NCI-H1436 treated with DMSO at 0.1 percent for 48 hours (cell line): ENCODE measurements around the gene DERL3.

Experiments used
- DNase-seq: peaks from one replicate; lab custom pipeline; 2025; lab: John Stamatoyannopoulos, UW

Gene DERL3

GRCh38 chr22:23831261-23831660, 7.5 kb downstream of the DERL3 start:
- no peak for DNase-seq

- no peak for DNase-seq
Observed at GRCh38 chr22:23829845-23830372, 8.9 kb downstream of the DERL3 start.

- no peak for DNase-seq
Observed at GRCh38 chr22:23828800-23829680, 9.8 kb downstream of the DERL3 start.

GRCh38 chr22:23827351-23827995, 11.3 kb downstream of the DERL3 start:
- no peak for DNase-seq

- no peak for DNase-seq
Observed at GRCh38 chr22:23826510-23827350, 12.1 kb downstream of the DERL3 start.

- DNase-seq = no peak
Observed at GRCh38 chr22:23825246-23825905, 13.4 kb downstream of the DERL3 start.

- no peak for DNase-seq
Observed at GRCh38 chr22:23824476-23825245, 14.1 kb downstream of the DERL3 start.

- DNase-seq = no peak
Observed at GRCh38 chr22:23823331-23823791, 15.4 kb downstream of the DERL3 start.

- DNase-seq = no peak
Observed at GRCh38 chr22:23822101-23822671, 16.6 kb downstream of the DERL3 start.

- no peak for DNase-seq
Observed at GRCh38 chr22:23820748-23821211, 18.0 kb downstream of the DERL3 start.

- no peak for DNase-seq
Observed at GRCh38 chr22:23818541-23818940, 20.3 kb downstream of the DERL3 start.

- no peak for DNase-seq
Observed at GRCh38 chr22:23817146-23817545, 21.7 kb downstream of the DERL3 start.

- no peak for DNase-seq
Observed at GRCh38 chr22:23816156-23816976, 22.4 kb downstream of the DERL3 start.

GRCh38 chr22:23815541-23816155, 23.2 kb downstream of the DERL3 start:
- no peak for DNase-seq

- no peak for DNase-seq
Observed at GRCh38 chr22:23812378-23812777, 26.4 kb downstream of the DERL3 start.

GRCh38 chr22:23806837-23807236, 32.0 kb downstream of the DERL3 start:
- DNase-seq = no peak

GRCh38 chr22:23804781-23805291, 34.0 kb downstream of the DERL3 start:
- no peak for DNase-seq

GRCh38 chr22:23803001-23803819, 35.6 kb downstream of the DERL3 start:
- no peak for DNase-seq
